Measurements from ENCODE around the gene RNU7-1.

Gene RNU7-1

DNA sequence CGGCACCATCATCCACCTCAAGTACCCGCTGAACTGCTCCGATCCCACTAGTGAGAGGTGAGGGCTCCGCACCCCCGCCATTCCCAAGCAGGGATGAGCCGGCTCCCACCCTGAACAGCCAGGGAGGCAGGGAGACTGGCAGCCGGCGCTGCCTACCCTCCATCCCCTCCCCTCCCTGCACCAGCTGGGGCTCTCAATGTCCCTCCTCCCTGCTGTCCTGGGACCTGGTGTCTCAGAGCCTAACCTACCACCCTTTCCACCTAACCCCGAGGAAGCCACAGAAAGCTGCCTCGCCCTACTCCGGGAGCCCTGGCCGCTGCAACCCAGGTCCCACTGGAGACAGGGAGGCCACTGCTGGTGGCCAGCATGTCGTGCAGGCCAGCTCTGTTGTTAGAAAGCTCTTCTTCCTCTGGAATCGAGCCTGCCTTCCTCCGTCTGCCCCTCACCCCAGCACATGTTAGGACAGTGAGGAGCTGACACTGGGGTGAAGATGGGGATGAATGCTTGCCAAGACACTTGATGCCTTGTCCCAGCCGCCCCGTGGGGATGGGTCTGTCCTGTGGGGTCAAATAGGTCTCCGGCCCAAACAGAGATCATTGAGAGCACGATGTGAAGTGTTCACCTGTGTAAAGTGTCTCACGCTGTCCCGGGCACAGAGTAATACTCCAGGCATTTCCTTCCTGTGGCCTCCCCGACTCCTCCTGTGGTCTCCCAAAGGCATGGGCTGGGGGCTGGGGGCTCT lies 8.7 kb downstream of the RNU7-1 start:
- DNase-seq (ENCODE audit: low spot score), result no peak

GRCh38 chr12:6952863-6953441 lies 9.3 kb downstream of the RNU7-1 start:
- DNase-seq (ENCODE audit: low spot score) (no peak), FAIRE-seq (no peak)

More for the DNA sequence above, 8.7 kb downstream of the RNU7-1 start:
- no peak for FAIRE-seq

- no peak for DNase-seq (ENCODE audit: low spot score)
These were observed 10.1 kb downstream of the RNU7-1 start for GRCh38 chr12:6953442-6954315.

GRCh38 chr12:6954316-6955107 lies 10.9 kb downstream of the RNU7-1 start:
- DNase-seq (ENCODE audit: low spot score) (no peak), FAIRE-seq (no peak)

More at GRCh38 chr12:6953442-6954315, 10.1 kb downstream of the RNU7-1 start:
- no peak for FAIRE-seq

- no peak for FAIRE-seq
- DNase-seq (ENCODE audit: low spot score), result no peak
These were observed 11.7 kb downstream of the RNU7-1 start for GRCh38 chr12:6955108-6956020.

- DNase-seq (ENCODE audit: low spot score), result no peak
- FAIRE-seq, result no peak
These were observed 12.6 kb downstream of the RNU7-1 start for GRCh38 chr12:6956021-6956727.

DNA sequence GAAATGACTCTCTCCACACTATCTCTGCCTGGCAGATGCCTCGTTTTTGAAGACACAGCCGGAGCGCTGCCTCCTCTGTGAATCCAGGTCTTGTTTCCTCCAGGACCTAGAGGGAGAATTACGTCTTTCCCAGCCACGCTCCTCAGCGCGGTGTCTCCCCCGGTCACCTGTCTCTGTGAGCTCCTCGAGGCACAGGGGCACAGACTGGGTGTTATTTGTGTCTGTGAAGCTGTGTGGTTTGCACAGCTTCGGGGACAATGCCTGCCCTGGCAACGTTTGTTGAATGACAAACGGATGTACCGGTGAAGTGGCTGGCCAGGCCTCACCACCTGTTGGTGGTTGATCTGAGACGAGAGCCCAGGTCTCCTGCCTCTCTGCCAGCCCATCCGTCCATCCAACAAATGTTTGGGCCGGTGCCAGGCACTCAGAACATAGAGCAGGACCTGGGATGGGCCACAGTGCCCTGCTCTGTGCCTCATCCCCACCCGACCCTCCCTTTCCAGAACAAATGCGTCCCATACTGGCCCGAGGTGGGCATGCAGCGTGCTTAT lies 13.6 kb downstream of the RNU7-1 start:
- DNase-seq (ENCODE audit: low spot score), result no peak
- no peak for FAIRE-seq

- no peak for DNase-seq (ENCODE audit: low spot score)
- no peak for FAIRE-seq
These were observed 14.4 kb downstream of the RNU7-1 start for GRCh38 chr12:6957741-6958608.

DNA sequence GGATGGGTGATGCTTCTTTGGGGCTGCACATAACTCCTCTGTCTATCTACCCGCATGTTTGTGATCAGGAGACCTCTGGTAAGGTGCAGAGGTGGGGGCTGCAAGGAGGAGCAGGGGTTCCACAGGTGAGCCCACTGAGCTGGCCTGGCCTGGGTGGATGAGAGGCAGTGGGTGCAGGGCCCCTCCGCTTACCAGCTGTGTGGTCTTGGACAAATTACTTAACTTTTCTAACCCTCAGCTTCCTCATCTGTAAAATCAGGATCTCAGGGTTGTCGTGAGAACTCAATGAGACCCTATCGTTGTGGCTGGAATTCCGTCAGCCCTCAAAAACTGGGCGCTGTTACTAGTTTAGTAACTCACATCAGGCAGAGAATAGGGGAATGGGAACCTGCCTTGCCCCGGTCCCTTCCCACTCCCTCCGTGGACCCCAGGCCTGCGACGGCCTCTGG lies 15.0 kb downstream of the RNU7-1 start:
- DNase-seq (ENCODE audit: low spot score) (no peak), FAIRE-seq (no peak)

GRCh38 chr12:6959058-6959804 lies 15.6 kb downstream of the RNU7-1 start:
- FAIRE-seq, result no peak
- no peak for DNase-seq (ENCODE audit: low spot score)

GRCh38 chr12:6959805-6960592 lies 16.4 kb downstream of the RNU7-1 start:
- FAIRE-seq (no peak), DNase-seq (ENCODE audit: low spot score) (no peak)

- DNase-seq (ENCODE audit: low spot score), result no peak
- FAIRE-seq, result no peak
These were observed 17.1 kb downstream of the RNU7-1 start for GRCh38 chr12:6960593-6961277.

- DNase-seq (ENCODE audit: low spot score) (no peak), FAIRE-seq (no peak)
These were observed 17.7 kb downstream of the RNU7-1 start for GRCh38 chr12:6961278-6961694.

DNA sequence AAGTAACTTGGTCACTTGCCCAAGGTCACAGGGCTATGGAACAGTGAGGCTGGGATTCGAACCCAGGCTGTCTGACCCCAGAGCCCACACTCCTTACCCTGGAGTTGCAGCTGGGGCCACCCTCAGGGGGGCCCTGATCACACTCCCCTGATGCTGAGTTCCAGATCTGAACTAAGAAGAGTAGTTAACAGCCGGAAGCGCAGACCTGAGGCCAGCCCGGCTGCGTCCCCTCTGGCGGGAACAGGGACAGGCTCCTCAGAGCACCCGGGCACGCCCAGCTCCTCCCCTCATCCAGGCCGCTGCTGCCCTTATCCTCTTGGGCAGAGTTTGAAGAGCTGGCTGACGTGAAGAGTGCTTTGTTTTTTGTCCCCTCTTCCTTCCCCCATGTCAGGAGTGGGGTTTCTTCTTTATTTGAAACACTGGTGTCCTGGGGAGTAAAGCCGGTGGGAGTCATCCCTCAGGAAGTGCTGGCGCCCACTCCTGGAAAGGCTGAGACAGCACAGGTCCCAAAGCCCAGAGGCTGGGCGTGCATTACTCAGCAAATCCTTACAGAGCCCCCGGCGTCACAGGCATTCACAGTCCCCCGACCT lies 18.2 kb downstream of the RNU7-1 start:
- DNase-seq (ENCODE audit: low spot score) (peak; percentile 39), FAIRE-seq (no peak)

- FAIRE-seq (no peak), DNase-seq (ENCODE audit: low spot score) (no peak)
These were observed 18.8 kb downstream of the RNU7-1 start for GRCh38 chr12:6962285-6963015.

Data from RCC 7860 (cell line).